Retinal pigment epithelial cell (primary cell): Measurements from ENCODE around the gene CLDN2.
"Not testable (repeated sequence)": the region's sequence is repeated elsewhere in the genome, so short reads cannot be mapped to it uniquely, and the experiment has no call there.

ENCODE experiments used
- DNase-seq: peaks from one replicate; pipeline ENCODE4 v3.0.0-alpha.2; 2010; ENCODE audit warnings: low read depth
- H3K4me3 ChIP-seq: 2 replicates; pipeline ENCODE4 v1.5.1; 2011; ENCODE audit warnings: mild to moderate bottlenecking, low read length, control low read depth, moderate library complexity
- TF ChIP-seq, protein P1 (sequence below): conservative IDR thresholded peaks from 2 replicates; pipeline ENCODE4 v1.5.1; 2011; ENCODE audit warnings: low read depth, low read length, control low read depth, inconsistent platforms

Gene CLDN2, protein sequence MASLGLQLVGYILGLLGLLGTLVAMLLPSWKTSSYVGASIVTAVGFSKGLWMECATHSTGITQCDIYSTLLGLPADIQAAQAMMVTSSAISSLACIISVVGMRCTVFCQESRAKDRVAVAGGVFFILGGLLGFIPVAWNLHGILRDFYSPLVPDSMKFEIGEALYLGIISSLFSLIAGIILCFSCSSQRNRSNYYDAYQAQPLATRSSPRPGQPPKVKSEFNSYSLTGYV

DNA sequence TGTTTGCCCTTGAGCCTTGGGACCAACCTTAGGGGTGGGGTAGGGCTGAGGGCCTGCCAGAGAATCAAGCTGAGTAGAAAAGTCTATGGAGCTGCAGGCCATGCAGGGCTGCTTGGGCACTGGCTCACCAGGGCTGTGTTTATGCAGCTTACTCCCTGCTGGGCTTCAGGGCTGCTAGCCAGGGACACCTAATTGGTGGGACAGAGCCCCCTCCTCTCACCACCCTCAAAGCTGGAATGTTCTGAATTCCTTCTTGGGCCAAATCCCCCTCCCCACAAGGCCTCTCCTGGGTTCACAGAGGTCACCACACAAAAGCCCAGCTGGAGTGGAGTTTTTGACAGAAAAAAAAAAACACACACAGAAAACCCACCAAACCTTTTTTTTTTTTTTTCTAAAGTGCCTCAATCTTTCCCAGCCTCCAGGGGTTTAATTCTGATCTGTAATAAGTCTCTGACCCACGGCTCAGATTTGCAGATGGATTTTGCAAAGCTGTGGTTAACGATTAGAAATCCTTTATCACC, at the start of gene CLDN2:
CLDN2 (plus strand) TSS at position 471 of the 521 bp plus-strand sequence. CDS start 7,827 bp downstream, outside the sequence.
- no peak within 1 kb of the TSS for H3K4me3 ChIP-seq
- DNase-seq, result no peak
- TF ChIP-seq, protein P1, sequence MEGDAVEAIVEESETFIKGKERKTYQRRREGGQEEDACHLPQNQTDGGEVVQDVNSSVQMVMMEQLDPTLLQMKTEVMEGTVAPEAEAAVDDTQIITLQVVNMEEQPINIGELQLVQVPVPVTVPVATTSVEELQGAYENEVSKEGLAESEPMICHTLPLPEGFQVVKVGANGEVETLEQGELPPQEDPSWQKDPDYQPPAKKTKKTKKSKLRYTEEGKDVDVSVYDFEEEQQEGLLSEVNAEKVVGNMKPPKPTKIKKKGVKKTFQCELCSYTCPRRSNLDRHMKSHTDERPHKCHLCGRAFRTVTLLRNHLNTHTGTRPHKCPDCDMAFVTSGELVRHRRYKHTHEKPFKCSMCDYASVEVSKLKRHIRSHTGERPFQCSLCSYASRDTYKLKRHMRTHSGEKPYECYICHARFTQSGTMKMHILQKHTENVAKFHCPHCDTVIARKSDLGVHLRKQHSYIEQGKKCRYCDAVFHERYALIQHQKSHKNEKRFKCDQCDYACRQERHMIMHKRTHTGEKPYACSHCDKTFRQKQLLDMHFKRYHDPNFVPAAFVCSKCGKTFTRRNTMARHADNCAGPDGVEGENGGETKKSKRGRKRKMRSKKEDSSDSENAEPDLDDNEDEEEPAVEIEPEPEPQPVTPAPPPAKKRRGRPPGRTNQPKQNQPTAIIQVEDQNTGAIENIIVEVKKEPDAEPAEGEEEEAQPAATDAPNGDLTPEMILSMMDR, result no peak

DNA sequence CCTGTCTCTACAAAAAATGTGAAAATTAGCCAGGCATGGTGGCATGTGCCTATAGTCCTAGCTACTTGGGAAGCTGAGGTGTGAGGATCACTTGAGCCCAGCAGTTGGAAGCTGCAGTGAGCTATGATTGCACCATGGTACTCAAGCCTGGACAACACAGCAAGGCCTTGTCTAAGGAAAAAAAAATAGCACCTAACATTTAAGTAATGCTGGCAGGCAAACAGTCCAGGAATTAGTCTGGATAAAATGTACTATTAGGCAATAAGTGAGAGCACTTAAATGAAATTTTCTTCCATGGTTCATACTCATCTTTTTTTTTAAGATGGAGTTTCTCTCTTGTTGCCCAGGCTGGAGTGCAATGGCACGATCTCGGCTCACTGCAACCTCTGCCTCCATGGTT, 47.4 kb upstream of the CLDN2 start:
- H3K4me3 ChIP-seq, DNase-seq: not testable (repeated sequence)

DNA sequence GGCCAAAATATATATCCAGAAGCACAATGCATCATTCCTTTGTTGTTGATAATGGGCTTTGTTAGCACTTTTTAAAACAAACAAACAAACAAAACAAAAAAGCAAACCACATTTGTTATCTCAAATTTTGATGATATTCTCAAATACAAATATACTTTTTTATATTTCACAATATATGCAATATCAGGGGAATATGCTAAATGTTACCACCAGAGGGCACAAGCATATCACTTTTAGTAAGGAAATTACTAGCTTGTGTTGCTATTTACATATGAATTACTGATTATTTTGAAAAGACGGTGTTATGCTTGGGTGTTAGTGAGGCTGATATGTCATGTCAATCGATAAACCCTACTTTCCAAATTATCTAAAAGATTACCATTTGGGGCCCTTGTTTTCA, 46.1 kb upstream of the CLDN2 start:
- DNase-seq, result no peak
- TF ChIP-seq, protein P1, result peak; percentile 63

DNA sequence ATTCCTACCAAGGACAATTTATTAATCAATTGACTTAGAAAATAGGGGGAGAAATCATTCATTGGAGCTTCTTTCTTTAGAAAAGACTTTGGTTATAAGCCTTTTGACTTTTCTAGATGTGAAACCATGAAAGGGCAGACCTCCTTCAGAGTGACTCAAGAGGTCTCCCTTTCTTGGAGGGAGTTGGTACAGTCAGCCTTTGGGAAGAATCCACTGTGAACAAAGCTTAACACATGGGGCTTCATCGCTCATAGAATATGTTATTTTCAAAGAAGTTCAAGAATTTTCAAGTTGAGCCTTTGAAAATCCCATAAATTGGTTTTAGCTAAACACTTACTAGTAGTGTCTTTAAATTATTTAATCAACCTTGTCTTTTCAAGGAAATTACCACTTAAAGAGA, 45.1 kb upstream of the CLDN2 start:
- TF ChIP-seq, protein P1, result no peak
- no peak for DNase-seq
- H3K4me3 ChIP-seq, result no peak overlapping the region

More for the DNA sequence above, 46.1 kb upstream of the CLDN2 start:
- H3K4me3 ChIP-seq, result no peak overlapping the region

DNA sequence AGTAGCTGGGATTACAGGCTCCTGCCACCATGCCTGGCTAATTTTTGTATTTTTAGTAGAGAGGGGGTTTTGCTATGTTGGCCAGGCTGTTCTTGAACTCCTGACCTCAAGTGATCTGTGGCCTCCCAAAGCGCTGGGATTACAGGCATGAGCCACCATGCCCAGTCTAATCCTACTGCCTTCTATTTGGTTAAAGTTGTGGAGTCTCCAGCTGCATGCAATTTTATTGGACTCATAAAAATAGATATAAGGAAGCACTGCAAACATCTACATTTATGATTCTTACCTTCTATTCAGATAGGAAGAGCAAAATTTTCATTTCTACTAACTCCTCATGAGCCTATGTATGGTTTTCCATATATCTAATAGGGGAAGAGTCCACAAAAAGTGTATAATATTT, 30.7 kb upstream of the CLDN2 start:
- H3K4me3 ChIP-seq, result no peak overlapping the region
- no peak for DNase-seq
- TF ChIP-seq, protein P1, result no peak

DNA sequence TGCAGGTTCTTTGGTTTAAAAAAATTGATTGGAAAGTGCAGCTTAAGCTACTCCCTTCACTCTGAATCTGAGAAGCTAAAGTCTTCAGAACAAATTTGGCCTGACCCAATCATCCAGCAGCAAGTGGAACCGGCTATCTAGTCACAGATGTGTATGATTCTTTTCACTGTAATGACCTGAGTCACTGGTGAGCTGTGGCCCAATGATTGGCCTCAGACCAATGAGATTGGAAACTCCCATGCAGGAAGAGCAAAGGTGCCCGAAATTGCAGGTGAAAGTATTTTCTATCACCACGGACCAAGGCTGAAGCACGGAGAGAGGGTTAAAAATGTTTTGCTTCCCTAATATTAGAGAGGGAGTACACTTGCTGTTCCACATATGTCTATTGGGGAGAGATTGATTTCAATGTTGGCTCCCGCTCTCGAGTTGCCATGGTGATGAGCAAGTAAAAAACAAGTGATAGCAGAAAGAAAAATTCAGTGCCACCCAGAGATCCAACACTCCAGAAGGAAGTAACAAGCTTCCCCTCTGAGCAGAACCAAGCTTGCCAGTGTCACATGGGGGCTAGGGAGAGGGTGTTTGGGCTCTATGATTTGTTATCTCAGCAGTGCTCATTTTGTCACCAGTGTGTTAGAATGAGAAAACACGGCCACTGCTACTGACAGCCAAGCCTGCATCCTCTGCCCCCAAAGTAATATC, 28.3 kb upstream of the CLDN2 start:
- TF ChIP-seq, protein P1, result no peak
- no peak overlapping the region for H3K4me3 ChIP-seq
- DNase-seq, result no peak

DNA sequence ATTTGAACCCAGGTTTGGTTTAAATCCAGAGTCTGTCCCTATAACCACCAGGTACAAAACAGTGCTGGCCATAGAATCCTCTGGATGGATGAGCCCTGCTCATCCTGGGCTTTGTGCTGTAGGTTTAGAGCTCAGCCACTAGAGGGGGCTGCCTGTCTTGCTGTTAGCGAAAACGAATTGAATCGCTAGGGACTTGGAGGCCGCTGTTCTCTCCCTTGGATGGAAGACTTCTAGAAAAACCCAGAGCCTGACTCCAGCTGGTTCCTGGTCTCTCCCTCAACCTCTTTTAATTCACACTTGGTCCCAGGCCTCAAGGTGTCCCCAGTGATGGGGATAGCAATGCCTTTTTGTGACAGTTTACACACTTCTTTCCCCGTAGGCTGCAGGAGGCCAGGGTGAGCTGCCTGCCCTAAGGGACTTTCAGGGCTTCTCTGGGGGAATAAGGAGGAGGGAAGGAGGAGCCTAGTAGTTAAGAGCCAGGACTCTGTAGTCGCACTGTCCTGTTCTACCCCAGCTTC, 25.8 kb upstream of the CLDN2 start:
- DNase-seq, result no peak
- TF ChIP-seq, protein P1, result peak; percentile 92
- no peak overlapping the region for H3K4me3 ChIP-seq
